Neuronal stem cell (in vitro differentiated cells): ENCODE data around the gene PDCD2L.
"Not testable (repeated sequence)": the region's sequence is repeated elsewhere in the genome, so short reads cannot be mapped to it uniquely, and the experiment has no call there.

Source experiments
- DNase-seq: peaks from one replicate; pipeline ENCODE4 v3.0.0-alpha.2; 2013; ENCODE audit warnings: low spot score
- H2AFZ ChIP-seq: one replicate; pipeline ENCODE4 v1.6.1; 2013; ENCODE audit warnings: mild to moderate bottlenecking, low read length, inconsistent platforms
- H2AK5ac ChIP-seq: 2 replicates; pipeline ENCODE4 v1.6.1; 2013; ENCODE audit warnings: low read depth, mild to moderate bottlenecking, inconsistent platforms, low read length, moderate library complexity, mixed read lengths
- H2BK120ac ChIP-seq: 2 replicates; pipeline ENCODE4 v1.6.1; 2013; ENCODE audit warnings: low read depth, mild to moderate bottlenecking, inconsistent platforms, low read length, moderate library complexity, mixed read lengths
- H2BK12ac ChIP-seq: one replicate; pipeline ENCODE4 v1.6.1; 2013; ENCODE audit warnings: low read length, inconsistent platforms
- H2BK15ac ChIP-seq: 2 replicates; pipeline ENCODE4 v1.6.1; 2013; ENCODE audit warnings: mild to moderate bottlenecking, low read length, inconsistent platforms, mixed read lengths
- H2BK5ac ChIP-seq: one replicate; pipeline ENCODE4 v1.6.1; 2013; ENCODE audit warnings: inconsistent platforms, mild to moderate bottlenecking, low read length, moderate library complexity
- H3K14ac ChIP-seq: one replicate; pipeline ENCODE4 v1.6.1; 2013; ENCODE audit warnings: low read length, inconsistent platforms
- H3K18ac ChIP-seq: 2 replicates; pipeline ENCODE4 v1.6.1; 2013; ENCODE audit warnings: low read length, inconsistent platforms
- H3K23ac ChIP-seq: 2 replicates; pipeline ENCODE4 v1.6.1; 2013; ENCODE audit warnings: low read depth, mild to moderate bottlenecking, mixed read lengths, low read length, inconsistent platforms; ENCODE audit not compliant: poor library complexity
- H3K27ac ChIP-seq: replicated peaks from 3 replicates; pipeline ENCODE4 v1.5.1; 2013; ENCODE audit warnings: low read length, inconsistent platforms
- H3K27me3 ChIP-seq, 3 experiments: 2 replicates each; pipeline ENCODE4 v1.6.1; 2013; ENCODE audit warnings: low read length in 3 of 3, mild to moderate bottlenecking in 2 of 3, inconsistent platforms in 1 of 3, low read depth in 1 of 3, mixed read lengths in 1 of 3, moderate library complexity in 1 of 3; ENCODE audit not compliant: control insufficient read depth in 3 of 3, insufficient read depth in 3 of 3
- H3K36me3 ChIP-seq, 2 donors: replicated peaks in 1 of 2; 2 replicates each; pipeline ENCODE4 v1.6.1; 2013; ENCODE audit warnings: low read length in 2 of 2; ENCODE audit not compliant: control insufficient read depth in 2 of 2, insufficient read depth in 2 of 2
- H3K4ac ChIP-seq: 2 replicates; pipeline ENCODE4 v1.6.1; 2013; ENCODE audit warnings: inconsistent platforms, mild to moderate bottlenecking, low read length, moderate library complexity
- H3K4me1 ChIP-seq, 2 donors: 1 replicate in 1 of 2; 2 replicates in 1 of 2; pipeline ENCODE4 v1.6.1; 2013; ENCODE audit warnings: low read length in 2 of 2, low read depth in 1 of 2; ENCODE audit not compliant: control insufficient read depth in 2 of 2, insufficient read depth in 1 of 2
- H3K4me2 ChIP-seq: one replicate; pipeline ENCODE4 v1.6.1; 2013; ENCODE audit warnings: mild to moderate bottlenecking, low read length, inconsistent platforms; ENCODE audit not compliant: insufficient read depth, poor library complexity, severe bottlenecking
- H3K4me3 ChIP-seq, 2 donors: 2 replicates each; pipeline ENCODE4 v1.5.1; 2013; ENCODE audit warnings: low read length in 2 of 2, mild to moderate bottlenecking in 2 of 2, inconsistent platforms in 1 of 2, moderate library complexity in 1 of 2
- H3K79me1 ChIP-seq: one replicate; pipeline ENCODE4 v1.6.1; 2013; ENCODE audit warnings: low read depth, mild to moderate bottlenecking, inconsistent platforms, low read length, moderate library complexity
- H3K9ac ChIP-seq: one replicate; pipeline ENCODE4 v1.6.1; 2013; ENCODE audit warnings: mild to moderate bottlenecking, low read depth, low read length, inconsistent platforms; ENCODE audit not compliant: poor library complexity
- H3K9me3 ChIP-seq, 2 donors: replicated peaks in 1 of 2; 2 replicates each; pipeline versions ENCODE3 to v1.6.1; 2013; ENCODE audit warnings: low read length in 2 of 2, mild to moderate bottlenecking in 2 of 2, inconsistent platforms in 1 of 2, low read depth in 1 of 2, mixed read lengths in 1 of 2, moderate library complexity in 1 of 2; ENCODE audit not compliant: control insufficient read depth in 2 of 2, insufficient read depth in 1 of 2
- H4K8ac ChIP-seq: one replicate; pipeline ENCODE4 v1.6.1; 2013; ENCODE audit warnings: low read depth, mild to moderate bottlenecking, inconsistent platforms, low read length, moderate library complexity
- H4K91ac ChIP-seq: one replicate; pipeline ENCODE4 v1.6.1; 2013; ENCODE audit warnings: low read length, low read depth, mild to moderate bottlenecking, inconsistent platforms; ENCODE audit not compliant: poor library complexity
- WGBS, 2 donors: extraction: QIAGEN DNeasy Blood & Tissue Kit; methylation state at CpG; one replicate each; pipeline ENCODE4 v1.1.7; 2013; ENCODE audit warnings: missing lambda C conversion rate in 2 of 2, mixed read lengths in 1 of 2; ENCODE audit not compliant: insufficient read length in 2 of 2, insufficient replicate concordance in 1 of 2; ENCODE audit errors: extremely low coverage in 2 of 2; 5-methylcytosine and 5-hydroxymethylcytosine counted together

PDCD2L gene

GRCh38 chr19:34369166-34369565, 35.0 kb upstream of the PDCD2L start:
- not testable (repeated sequence) for H3K4ac ChIP-seq, H4K8ac ChIP-seq, H4K91ac ChIP-seq, H3K23ac ChIP-seq, H2AFZ ChIP-seq, H3K27me3 ChIP-seq, H2BK15ac ChIP-seq, H3K18ac ChIP-seq, H3K27ac ChIP-seq, H2BK120ac ChIP-seq, H3K9ac ChIP-seq, H3K4me1 ChIP-seq, H3K9me3 ChIP-seq, H2BK5ac ChIP-seq, H3K4me2 ChIP-seq, H3K14ac ChIP-seq, H3K79me1 ChIP-seq, H2BK12ac ChIP-seq, DNase-seq, H3K4me3 ChIP-seq, H2AK5ac ChIP-seq
- H3K36me3 ChIP-seq: peaks cover 31 to 57% of the 10 kb centered on the region in 2 donors
- no CpG with 5 or more reads among the region's 10 CpGs for WGBS, 2 donors

GRCh38 chr19:34370117-34370516, 34.1 kb upstream of the PDCD2L start:
- Histone ChIP-seq H3K4ac (no peak overlapping the region), H2BK5ac (no peak overlapping the region), H2BK12ac (no peak overlapping the region), H3K36me3 (peaks cover 34 to 65% of the 10 kb centered on the region in 2 donors), H3K79me1 (peaks cover 9% of the 10 kb centered on the region), H2BK15ac (no peak overlapping the region), H3K9ac (no peak overlapping the region), H2BK120ac (no peak overlapping the region), H3K9me3 (no peaks in the 10 kb centered on the region), H3K14ac (no peak overlapping the region), H3K4me3 (no peak overlapping the region), H2AFZ (no peak overlapping the region), H3K27ac (no peak overlapping the region), H4K8ac (no peak overlapping the region), H3K27me3 (peaks cover 0 to 3% (median 0%) of the 10 kb centered on the region in 3 experiments), H2AK5ac (no peak overlapping the region), H3K4me2 (no peak overlapping the region), H3K18ac (no peak overlapping the region), H3K23ac (no peak overlapping the region), H3K4me1 (peaks cover 4 to 7% of the 10 kb centered on the region in 2 donors), H4K91ac (no peak overlapping the region)
- WGBS, 2 donors: no CpG with 5 or more reads among the region's 8 CpGs
- DNase-seq: no peak

- no peak overlapping the region for H4K91ac ChIP-seq
- H2BK5ac ChIP-seq: no peak overlapping the region
- no peak overlapping the region for H3K18ac ChIP-seq
- peaks cover 3 to 6% of the 10 kb centered on the region in 2 donors for H3K4me1 ChIP-seq
- H2AK5ac ChIP-seq: no peak overlapping the region
- no peak for DNase-seq
- H2BK120ac ChIP-seq: no peak overlapping the region
- peaks cover 0 to 3% (median 0%) of the 10 kb centered on the region in 3 experiments for H3K27me3 ChIP-seq
- H3K4me3 ChIP-seq: no peak overlapping the region
- H3K4ac ChIP-seq: no peak overlapping the region
- H3K9ac ChIP-seq: no peak overlapping the region
- peaks cover 0 to 1% of the 10 kb centered on the region in 2 donors for H3K9me3 ChIP-seq
- no peak overlapping the region for H3K4me2 ChIP-seq
- WGBS, 2 donors: no CpG with 5 or more reads among the region's 4 CpGs
- no peak overlapping the region for H2BK15ac ChIP-seq
- peaks cover 40 to 72% of the 10 kb centered on the region in 2 donors for H3K36me3 ChIP-seq
- H3K79me1 ChIP-seq: peaks cover 7% of the 10 kb centered on the region
- no peak overlapping the region for H3K14ac ChIP-seq
- H3K27ac ChIP-seq: no peak overlapping the region
- H3K23ac ChIP-seq: no peak overlapping the region
- H4K8ac ChIP-seq: no peak overlapping the region
- no peak overlapping the region for H2AFZ ChIP-seq
- no peak overlapping the region for H2BK12ac ChIP-seq
Measured at GRCh38 chr19:34370983-34371382, 33.2 kb upstream of the PDCD2L start.

- Histone ChIP-seq H2BK5ac (no peak overlapping the region), H3K27me3 (no peaks in the 10 kb centered on the region), H3K14ac (no peak overlapping the region), H3K4me2 (no peak overlapping the region), H3K4ac (no peak overlapping the region), H2BK15ac (no peak overlapping the region), H3K9ac (no peak overlapping the region), H3K18ac (no peak overlapping the region), H2BK120ac (no peak overlapping the region), H3K36me3 (peaks cover 36 to 62% of the 10 kb centered on the region in 2 donors), H3K23ac (no peak overlapping the region), H3K4me3 (no peak overlapping the region), H4K91ac (no peak overlapping the region), H4K8ac (no peak overlapping the region), H2BK12ac (no peak overlapping the region), H3K27ac (no peak overlapping the region), H2AK5ac (no peak overlapping the region), H2AFZ (no peak overlapping the region), H3K79me1 (peaks cover 1% of the 10 kb centered on the region), H3K4me1 (no peaks in the 10 kb centered on the region), H3K9me3 (peaks cover 0 to 1% of the 10 kb centered on the region in 2 donors)
- no peak for DNase-seq
- no CpG with 5 or more reads among the region's 11 CpGs for WGBS, 2 donors
Measured at GRCh38 chr19:34373601-34374288, 30.5 kb upstream of the PDCD2L start.
